ENCODE results near the gene MAGEB17.

DNA sequence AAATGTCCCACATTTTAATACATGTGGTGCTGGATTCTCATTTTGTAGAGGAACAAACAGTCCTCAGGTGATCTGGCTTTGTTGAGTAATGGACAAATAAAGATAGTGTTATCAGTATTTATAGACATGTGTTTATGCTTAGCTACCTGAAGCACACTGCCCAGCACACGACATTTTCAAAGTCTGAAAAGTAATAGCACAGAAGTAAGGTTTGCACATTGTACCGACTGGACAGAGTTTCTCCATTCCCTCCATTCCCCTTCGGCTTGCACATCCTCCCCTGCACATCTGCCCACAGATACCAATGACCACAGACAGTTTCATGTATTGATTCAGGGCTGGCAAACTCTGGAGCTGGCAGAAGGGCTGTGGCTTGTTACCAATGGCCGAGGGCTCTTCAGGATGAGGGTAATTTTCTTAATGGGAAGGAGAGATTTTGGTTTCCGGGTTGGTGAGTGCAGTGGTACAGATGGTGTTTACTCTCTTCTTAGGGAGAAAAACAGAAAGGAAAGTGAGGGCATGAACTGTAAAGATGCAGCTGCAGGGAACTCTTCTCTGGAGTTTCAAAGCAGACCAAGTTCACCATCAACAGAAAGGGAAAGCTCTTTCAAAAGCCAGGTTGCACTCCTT is 41.6 kb upstream of the MAGEB17 start:
- no peak for TF ChIP-seq CTCF (conservative IDR thresholded peaks at IDR 0.05; ENCODE audit: low read depth in 2 of 2)
- TF ChIP-seq REST (IDR thresholded peaks at IDR 0.05; ENCODE audit: unreplicated experiment): no peak
- TF ChIP-seq EZH2phosphoT487 (IDR thresholded peaks at IDR 0.05; ENCODE audit: unreplicated experiment): no peak
